Measurements from ENCODE around the gene AFAP1.

GRCh38 chr4:7983296-7983695 is 43.6 kb upstream of the AFAP1 start:
- TF ChIP-seq POLR2AphosphoS5 (IDR thresholded peaks at IDR 0.05; ENCODE audit: low read depth, low read length), result no peak
- TF ChIP-seq CTCF (IDR thresholded peaks at IDR 0.05), result no peak
- no peak for TF ChIP-seq REST (IDR thresholded peaks at IDR 0.05; ENCODE audit: insufficient read depth in 1 of 2, low read depth in 2 of 2, low read length in 1 of 2)
- TF ChIP-seq TCF7L2 (IDR thresholded peaks at IDR 0.05; ENCODE audit: low read depth, low read length), result no peak
